WTC11 (cell line): Measurements from ENCODE around the gene TXNRD2. TPM values are rescaled to one million over a fixed set of nuclear protein-coding genes. Genes with fewer than 3 reads are reported as not detected.

Experiments used
- ATAC-seq: fragments of 200-7000 bp; cut with Tn5 transposase; 2 replicates; pipeline ENCODE4 v1.10.0; 2021; ENCODE audit warnings: mild to moderate bottlenecking, moderate library complexity
- CTCF ChIA-PET: fragments of 300-600 bp; sonication (Branson Sonifier 250); formaldehyde crosslinking; loops from one replicate; lab custom pipeline; 2021; ENCODE audit warnings: antibody characterized with exemption; lab: Charles Lee
- POLR2A ChIA-PET: fragments of 350-600 bp; sonication (Branson Sonifier 250); formaldehyde crosslinking; loops from one replicate; lab custom pipeline; 2021; ENCODE audit warnings: antibody characterized with exemption; lab: Charles Lee
- DNase-seq: peaks from one replicate; pipeline ENCODE4 v3.0.0; 2021; ENCODE audit warnings: low spot score
- H3K27ac Mint-ChIP-seq: 2 replicates; pipeline ENCODE4 v1.8.0; 2021; ENCODE audit warnings: mixed read lengths
- H3K27me3 Mint-ChIP-seq: 2 replicates; pipeline ENCODE4 v1.8.0; 2021; ENCODE audit warnings: low read depth, mild to moderate bottlenecking, moderate library complexity, mixed read lengths
- H3K36me3 Mint-ChIP-seq: 2 replicates; pipeline ENCODE4 v1.8.0; 2021; ENCODE audit warnings: mixed read lengths
- H3K4me1 Mint-ChIP-seq: 2 replicates; pipeline ENCODE4 v1.8.0; 2022; ENCODE audit warnings: mixed read lengths
- H3K4me3 Mint-ChIP-seq: 2 replicates; pipeline ENCODE4 v1.8.0; 2021; ENCODE audit warnings: mild to moderate bottlenecking, moderate library complexity, mixed read lengths
- H3K9me3 Mint-ChIP-seq: 2 replicates; pipeline ENCODE4 v1.8.0; 2021; ENCODE audit warnings: mixed read lengths
- ELF4 ChIP-seq: sonication (generic); formaldehyde crosslinking; IDR thresholded peaks from 2 replicates; pipeline ENCODE4 v1.8.1; 2022; ENCODE audit warnings: low read depth, mild to moderate bottlenecking, moderate library complexity, missing genetic modification reagents
- ETV6 ChIP-seq: sonication (generic); formaldehyde crosslinking; IDR thresholded peaks from 2 replicates; pipeline ENCODE4 v1.8.1; 2022; ENCODE audit warnings: mild to moderate bottlenecking, missing genetic modification reagents
- GTF2I ChIP-seq: fragments of 250-450 bp; sonication (Bioruptor Pico); conservative IDR thresholded peaks from 2 replicates; pipeline ENCODE4 v1.4.0; 2021; ENCODE audit warnings: mild to moderate bottlenecking
- NR2C2 ChIP-seq: sonication (generic); formaldehyde crosslinking; IDR thresholded peaks from 2 replicates; pipeline ENCODE4 v1.8.0; 2022; ENCODE audit warnings: mild to moderate bottlenecking, missing genetic modification reagents
- OVOL2 ChIP-seq: fragments of 250-450 bp; sonication (Bioruptor Pico); IDR thresholded peaks from 2 replicates; pipeline ENCODE4 v1.9.0; 2021; ENCODE audit warnings: mild to moderate bottlenecking, borderline replicate concordance
- total RNA-seq: library from RNA; stranded (reverse); gene quantifications from 3 replicates; pipeline ENCODE4 v1.2.3, GENCODE V29; 2021
- TF ChIP-seq, protein P1 (sequence below): fragments of 250-450 bp; sonication (Bioruptor Pico); IDR thresholded peaks from 2 replicates; pipeline ENCODE4 v1.9.0; 2021; ENCODE audit warnings: mild to moderate bottlenecking, borderline replicate concordance
- TF ChIP-seq, protein P2 (sequence below): fragments of 250-450 bp; sonication (Bioruptor Pico); IDR thresholded peaks from 2 replicates; pipeline ENCODE4 v1.9.0; 2021; ENCODE audit warnings: mild to moderate bottlenecking
- TF ChIP-seq, protein P3 (sequence below): sonication (generic); formaldehyde crosslinking; IDR thresholded peaks from 2 replicates; pipeline ENCODE4 v1.8.0; 2022; ENCODE audit warnings: missing genetic modification reagents
- TF ChIP-seq, protein P4 (sequence below): sonication (generic); formaldehyde crosslinking; IDR thresholded peaks from 2 replicates; pipeline ENCODE4 v1.8.1; 2022; ENCODE audit warnings: mild to moderate bottlenecking, missing genetic modification reagents, moderate library complexity, borderline replicate concordance
- TF ChIP-seq, protein P5 (sequence below): sonication (generic); formaldehyde crosslinking; conservative IDR thresholded peaks from 2 replicates; pipeline ENCODE4 v1.8.1; 2022; ENCODE audit warnings: mild to moderate bottlenecking, missing genetic modification reagents
- TF ChIP-seq, protein P6 (sequence below): sonication (generic); formaldehyde crosslinking; IDR thresholded peaks from 2 replicates; pipeline ENCODE4 v1.8.0; 2022; ENCODE audit warnings: mild to moderate bottlenecking, missing genetic modification reagents
- TF ChIP-seq, protein P7 (sequence below): sonication (generic); formaldehyde crosslinking; IDR thresholded peaks from 2 replicates; pipeline ENCODE4 v1.8.1; 2022; ENCODE audit warnings: low read depth, mild to moderate bottlenecking, moderate library complexity, missing genetic modification reagents, borderline replicate concordance

TXNRD2 gene
- total RNA-seq, 1 experiment from 2014 or later: 15.9 TPM

DNA sequence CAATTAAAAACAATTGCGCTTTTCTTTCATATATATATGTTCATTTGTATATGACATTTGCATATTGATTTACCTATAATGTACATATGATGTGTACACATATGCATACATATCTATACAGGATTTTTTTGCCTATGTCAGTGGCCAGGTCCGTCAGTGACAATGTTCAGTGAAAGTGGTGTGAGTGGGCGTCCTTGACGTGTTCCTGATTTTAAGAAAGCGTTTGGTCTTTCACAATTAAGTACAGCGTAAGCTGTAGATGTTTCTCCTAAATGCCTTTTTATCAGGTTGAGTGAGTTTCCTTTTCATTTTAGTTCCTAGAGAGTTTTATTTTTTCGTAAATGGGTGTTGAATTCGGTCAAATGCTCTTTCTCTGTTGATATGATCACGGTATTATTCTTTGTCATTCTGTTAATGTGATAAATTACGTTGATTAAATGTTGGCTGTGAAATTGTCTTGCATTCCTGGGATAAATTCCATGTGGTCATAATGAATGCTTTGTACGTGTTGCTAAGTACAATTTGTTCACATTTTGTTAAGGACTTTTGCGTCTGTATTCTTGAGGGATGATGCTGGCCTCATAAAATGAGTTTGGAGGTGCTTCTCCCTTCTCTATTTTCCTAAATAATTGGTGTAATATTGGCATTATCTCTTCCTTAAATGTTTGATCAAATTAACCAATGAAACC, 76.3 kb downstream of the TXNRD2 start (continued):
- TF ChIP-seq, protein P1, sequence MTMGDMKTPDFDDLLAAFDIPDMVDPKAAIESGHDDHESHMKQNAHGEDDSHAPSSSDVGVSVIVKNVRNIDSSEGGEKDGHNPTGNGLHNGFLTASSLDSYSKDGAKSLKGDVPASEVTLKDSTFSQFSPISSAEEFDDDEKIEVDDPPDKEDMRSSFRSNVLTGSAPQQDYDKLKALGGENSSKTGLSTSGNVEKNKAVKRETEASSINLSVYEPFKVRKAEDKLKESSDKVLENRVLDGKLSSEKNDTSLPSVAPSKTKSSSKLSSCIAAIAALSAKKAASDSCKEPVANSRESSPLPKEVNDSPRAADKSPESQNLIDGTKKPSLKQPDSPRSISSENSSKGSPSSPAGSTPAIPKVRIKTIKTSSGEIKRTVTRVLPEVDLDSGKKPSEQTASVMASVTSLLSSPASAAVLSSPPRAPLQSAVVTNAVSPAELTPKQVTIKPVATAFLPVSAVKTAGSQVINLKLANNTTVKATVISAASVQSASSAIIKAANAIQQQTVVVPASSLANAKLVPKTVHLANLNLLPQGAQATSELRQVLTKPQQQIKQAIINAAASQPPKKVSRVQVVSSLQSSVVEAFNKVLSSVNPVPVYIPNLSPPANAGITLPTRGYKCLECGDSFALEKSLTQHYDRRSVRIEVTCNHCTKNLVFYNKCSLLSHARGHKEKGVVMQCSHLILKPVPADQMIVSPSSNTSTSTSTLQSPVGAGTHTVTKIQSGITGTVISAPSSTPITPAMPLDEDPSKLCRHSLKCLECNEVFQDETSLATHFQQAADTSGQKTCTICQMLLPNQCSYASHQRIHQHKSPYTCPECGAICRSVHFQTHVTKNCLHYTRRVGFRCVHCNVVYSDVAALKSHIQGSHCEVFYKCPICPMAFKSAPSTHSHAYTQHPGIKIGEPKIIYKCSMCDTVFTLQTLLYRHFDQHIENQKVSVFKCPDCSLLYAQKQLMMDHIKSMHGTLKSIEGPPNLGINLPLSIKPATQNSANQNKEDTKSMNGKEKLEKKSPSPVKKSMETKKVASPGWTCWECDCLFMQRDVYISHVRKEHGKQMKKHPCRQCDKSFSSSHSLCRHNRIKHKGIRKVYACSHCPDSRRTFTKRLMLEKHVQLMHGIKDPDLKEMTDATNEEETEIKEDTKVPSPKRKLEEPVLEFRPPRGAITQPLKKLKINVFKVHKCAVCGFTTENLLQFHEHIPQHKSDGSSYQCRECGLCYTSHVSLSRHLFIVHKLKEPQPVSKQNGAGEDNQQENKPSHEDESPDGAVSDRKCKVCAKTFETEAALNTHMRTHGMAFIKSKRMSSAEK (CRISPR knock-in tag): no peak
- TF ChIP-seq ELF4 (CRISPR knock-in tag) (no peak), GTF2I (CRISPR knock-in tag) (no peak), ETV6 (CRISPR knock-in tag) (no peak)
- TF ChIP-seq, protein P2, sequence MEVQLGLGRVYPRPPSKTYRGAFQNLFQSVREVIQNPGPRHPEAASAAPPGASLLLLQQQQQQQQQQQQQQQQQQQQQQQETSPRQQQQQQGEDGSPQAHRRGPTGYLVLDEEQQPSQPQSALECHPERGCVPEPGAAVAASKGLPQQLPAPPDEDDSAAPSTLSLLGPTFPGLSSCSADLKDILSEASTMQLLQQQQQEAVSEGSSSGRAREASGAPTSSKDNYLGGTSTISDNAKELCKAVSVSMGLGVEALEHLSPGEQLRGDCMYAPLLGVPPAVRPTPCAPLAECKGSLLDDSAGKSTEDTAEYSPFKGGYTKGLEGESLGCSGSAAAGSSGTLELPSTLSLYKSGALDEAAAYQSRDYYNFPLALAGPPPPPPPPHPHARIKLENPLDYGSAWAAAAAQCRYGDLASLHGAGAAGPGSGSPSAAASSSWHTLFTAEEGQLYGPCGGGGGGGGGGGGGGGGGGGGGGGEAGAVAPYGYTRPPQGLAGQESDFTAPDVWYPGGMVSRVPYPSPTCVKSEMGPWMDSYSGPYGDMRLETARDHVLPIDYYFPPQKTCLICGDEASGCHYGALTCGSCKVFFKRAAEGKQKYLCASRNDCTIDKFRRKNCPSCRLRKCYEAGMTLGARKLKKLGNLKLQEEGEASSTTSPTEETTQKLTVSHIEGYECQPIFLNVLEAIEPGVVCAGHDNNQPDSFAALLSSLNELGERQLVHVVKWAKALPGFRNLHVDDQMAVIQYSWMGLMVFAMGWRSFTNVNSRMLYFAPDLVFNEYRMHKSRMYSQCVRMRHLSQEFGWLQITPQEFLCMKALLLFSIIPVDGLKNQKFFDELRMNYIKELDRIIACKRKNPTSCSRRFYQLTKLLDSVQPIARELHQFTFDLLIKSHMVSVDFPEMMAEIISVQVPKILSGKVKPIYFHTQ: no peak
- TF ChIP-seq, protein P3, sequence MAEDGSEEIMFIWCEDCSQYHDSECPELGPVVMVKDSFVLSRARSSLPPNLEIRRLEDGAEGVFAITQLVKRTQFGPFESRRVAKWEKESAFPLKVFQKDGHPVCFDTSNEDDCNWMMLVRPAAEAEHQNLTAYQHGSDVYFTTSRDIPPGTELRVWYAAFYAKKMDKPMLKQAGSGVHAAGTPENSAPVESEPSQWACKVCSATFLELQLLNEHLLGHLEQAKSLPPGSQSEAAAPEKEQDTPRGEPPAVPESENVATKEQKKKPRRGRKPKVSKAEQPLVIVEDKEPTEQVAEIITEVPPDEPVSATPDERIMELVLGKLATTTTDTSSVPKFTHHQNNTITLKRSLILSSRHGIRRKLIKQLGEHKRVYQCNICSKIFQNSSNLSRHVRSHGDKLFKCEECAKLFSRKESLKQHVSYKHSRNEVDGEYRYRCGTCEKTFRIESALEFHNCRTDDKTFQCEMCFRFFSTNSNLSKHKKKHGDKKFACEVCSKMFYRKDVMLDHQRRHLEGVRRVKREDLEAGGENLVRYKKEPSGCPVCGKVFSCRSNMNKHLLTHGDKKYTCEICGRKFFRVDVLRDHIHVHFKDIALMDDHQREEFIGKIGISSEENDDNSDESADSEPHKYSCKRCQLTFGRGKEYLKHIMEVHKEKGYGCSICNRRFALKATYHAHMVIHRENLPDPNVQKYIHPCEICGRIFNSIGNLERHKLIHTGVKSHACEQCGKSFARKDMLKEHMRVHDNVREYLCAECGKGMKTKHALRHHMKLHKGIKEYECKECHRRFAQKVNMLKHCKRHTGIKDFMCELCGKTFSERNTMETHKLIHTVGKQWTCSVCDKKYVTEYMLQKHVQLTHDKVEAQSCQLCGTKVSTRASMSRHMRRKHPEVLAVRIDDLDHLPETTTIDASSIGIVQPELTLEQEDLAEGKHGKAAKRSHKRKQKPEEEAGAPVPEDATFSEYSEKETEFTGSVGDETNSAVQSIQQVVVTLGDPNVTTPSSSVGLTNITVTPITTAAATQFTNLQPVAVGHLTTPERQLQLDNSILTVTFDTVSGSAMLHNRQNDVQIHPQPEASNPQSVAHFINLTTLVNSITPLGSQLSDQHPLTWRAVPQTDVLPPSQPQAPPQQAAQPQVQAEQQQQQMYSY (CRISPR knock-in tag): no peak

DNA sequence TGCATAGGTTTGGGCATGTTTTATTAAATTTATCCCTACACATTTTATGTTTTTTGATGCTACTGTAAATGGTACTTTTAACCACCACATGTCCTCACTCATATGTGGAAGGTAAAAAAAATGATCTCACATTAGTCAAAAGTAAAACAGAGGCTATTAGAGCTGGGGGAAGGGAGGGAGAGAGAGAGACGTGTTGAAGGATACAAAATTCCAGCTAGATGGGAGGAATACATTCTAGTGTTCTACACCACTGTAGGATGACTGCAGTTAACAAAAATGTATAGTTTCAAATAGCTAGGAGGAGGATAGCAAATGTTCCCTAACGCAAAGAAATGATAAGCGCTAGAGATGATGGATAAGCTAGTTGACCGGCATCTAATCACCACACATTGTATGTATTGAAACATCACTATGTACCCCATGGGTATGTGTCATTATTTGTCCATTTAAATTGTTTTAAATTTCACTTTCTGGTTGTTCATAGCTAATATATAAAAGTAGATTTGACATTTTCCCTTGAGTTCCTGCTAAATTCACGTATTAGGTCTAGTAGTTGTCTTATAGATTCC, 77.0 kb downstream of the TXNRD2 start:
- H3K4me3 Mint-ChIP-seq: no peak overlapping the region
- no peak for ATAC-seq
- H3K36me3 Mint-ChIP-seq: no peaks in the 10 kb centered on the region
- no peaks in the 10 kb centered on the region for H3K9me3 Mint-ChIP-seq
- H3K4me1 Mint-ChIP-seq: peaks cover 14% of the 10 kb centered on the region
- H3K27me3 Mint-ChIP-seq: no peaks in the 10 kb centered on the region
- ChIA-PET CTCF (no interaction called here), POLR2A (interaction anchor here (2.0 kb wide), 1 partner anchor 11 kb away, joined by 4 read pairs; no protein-coding TSS in a partner anchor)
- no peak for DNase-seq
- H3K27ac Mint-ChIP-seq: no peak overlapping the region
- TF ChIP-seq OVOL2 (CRISPR knock-in tag): no peak
- TF ChIP-seq, protein P4, sequence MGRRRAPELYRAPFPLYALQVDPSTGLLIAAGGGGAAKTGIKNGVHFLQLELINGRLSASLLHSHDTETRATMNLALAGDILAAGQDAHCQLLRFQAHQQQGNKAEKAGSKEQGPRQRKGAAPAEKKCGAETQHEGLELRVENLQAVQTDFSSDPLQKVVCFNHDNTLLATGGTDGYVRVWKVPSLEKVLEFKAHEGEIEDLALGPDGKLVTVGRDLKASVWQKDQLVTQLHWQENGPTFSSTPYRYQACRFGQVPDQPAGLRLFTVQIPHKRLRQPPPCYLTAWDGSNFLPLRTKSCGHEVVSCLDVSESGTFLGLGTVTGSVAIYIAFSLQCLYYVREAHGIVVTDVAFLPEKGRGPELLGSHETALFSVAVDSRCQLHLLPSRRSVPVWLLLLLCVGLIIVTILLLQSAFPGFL (CRISPR knock-in tag): no peak
- TF ChIP-seq, protein P5, sequence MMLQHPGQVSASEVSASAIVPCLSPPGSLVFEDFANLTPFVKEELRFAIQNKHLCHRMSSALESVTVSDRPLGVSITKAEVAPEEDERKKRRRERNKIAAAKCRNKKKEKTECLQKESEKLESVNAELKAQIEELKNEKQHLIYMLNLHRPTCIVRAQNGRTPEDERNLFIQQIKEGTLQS (CRISPR knock-in tag): no peak
- TF ChIP-seq, protein P2: no peak
- TF ChIP-seq, protein P6, sequence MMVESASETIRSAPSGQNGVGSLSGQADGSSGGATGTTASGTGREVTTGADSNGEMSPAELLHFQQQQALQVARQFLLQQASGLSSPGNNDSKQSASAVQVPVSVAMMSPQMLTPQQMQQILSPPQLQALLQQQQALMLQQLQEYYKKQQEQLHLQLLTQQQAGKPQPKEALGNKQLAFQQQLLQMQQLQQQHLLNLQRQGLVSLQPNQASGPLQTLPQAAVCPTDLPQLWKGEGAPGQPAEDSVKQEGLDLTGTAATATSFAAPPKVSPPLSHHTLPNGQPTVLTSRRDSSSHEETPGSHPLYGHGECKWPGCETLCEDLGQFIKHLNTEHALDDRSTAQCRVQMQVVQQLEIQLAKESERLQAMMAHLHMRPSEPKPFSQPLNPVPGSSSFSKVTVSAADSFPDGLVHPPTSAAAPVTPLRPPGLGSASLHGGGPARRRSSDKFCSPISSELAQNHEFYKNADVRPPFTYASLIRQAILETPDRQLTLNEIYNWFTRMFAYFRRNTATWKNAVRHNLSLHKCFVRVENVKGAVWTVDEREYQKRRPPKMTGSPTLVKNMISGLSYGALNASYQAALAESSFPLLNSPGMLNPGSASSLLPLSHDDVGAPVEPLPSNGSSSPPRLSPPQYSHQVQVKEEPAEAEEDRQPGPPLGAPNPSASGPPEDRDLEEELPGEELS (CRISPR knock-in tag): no peak
- TF ChIP-seq, protein P7, sequence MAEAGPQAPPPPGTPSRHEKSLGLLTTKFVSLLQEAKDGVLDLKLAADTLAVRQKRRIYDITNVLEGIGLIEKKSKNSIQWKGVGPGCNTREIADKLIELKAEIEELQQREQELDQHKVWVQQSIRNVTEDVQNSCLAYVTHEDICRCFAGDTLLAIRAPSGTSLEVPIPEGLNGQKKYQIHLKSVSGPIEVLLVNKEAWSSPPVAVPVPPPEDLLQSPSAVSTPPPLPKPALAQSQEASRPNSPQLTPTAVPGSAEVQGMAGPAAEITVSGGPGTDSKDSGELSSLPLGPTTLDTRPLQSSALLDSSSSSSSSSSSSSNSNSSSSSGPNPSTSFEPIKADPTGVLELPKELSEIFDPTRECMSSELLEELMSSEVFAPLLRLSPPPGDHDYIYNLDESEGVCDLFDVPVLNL (CRISPR knock-in tag): no peak
- TF ChIP-seq NR2C2 (CRISPR knock-in tag): no peak
